Measurements from ENCODE around the gene NTM.

NTM gene

GRCh38 chr11:132103021-132103420 is 732.6 kb downstream of the NTM start:
- no peak for DNase-seq (ENCODE audit: low read depth in 1 of 2, low spot score in 1 of 2)
- Histone ChIP-seq H3K4me3 (replicated peaks; ENCODE audit: insufficient read depth, low read length) (no peak overlapping the region), H3K27ac (replicated peaks) (no peak overlapping the region), H3K27me3 (ENCODE audit: insufficient read depth, poor library complexity, severe bottlenecking) (no peaks in the 10 kb centered on the region)
- TF ChIP-seq SPI1 (IDR thresholded peaks at IDR 0.05; ENCODE audit: borderline replicate concordance, low read depth) (no peak), POLR2AphosphoS5 (IDR thresholded peaks at IDR 0.05; ENCODE audit: low read depth) (no peak), GABPA (IDR thresholded peaks at IDR 0.05; ENCODE audit: low read depth) (no peak), CTCF (IDR thresholded peaks at IDR 0.05; ENCODE audit: insufficient read depth, low read length) (no peak), REST (IDR thresholded peaks at IDR 0.05; ENCODE audit: insufficient replicate concordance, low read depth) (no peak)

GRCh38 chr11:132106096-132106982 is 735.9 kb downstream of the NTM start:
- H3K27ac ChIP-seq (replicated peaks): no peak overlapping the region
- TF ChIP-seq CTCF (IDR thresholded peaks at IDR 0.05; ENCODE audit: insufficient read depth, low read length): no peak
- TF ChIP-seq POLR2AphosphoS5 (IDR thresholded peaks at IDR 0.05; ENCODE audit: low read depth): no peak
- TF ChIP-seq GABPA (IDR thresholded peaks at IDR 0.05; ENCODE audit: low read depth): no peak
- TF ChIP-seq SPI1 (IDR thresholded peaks at IDR 0.05; ENCODE audit: borderline replicate concordance, low read depth): no peak
- no peak for TF ChIP-seq REST (IDR thresholded peaks at IDR 0.05; ENCODE audit: insufficient replicate concordance, low read depth)
- DNase-seq (ENCODE audit: low read depth in 1 of 2, low spot score in 1 of 2): no peak

GRCh38 chr11:132111316-132111715 is 740.9 kb downstream of the NTM start:
- TF ChIP-seq SPI1 (IDR thresholded peaks at IDR 0.05; ENCODE audit: borderline replicate concordance, low read depth): no peak
- TF ChIP-seq POLR2AphosphoS5 (IDR thresholded peaks at IDR 0.05; ENCODE audit: low read depth): no peak
- no peak for TF ChIP-seq CTCF (IDR thresholded peaks at IDR 0.05; ENCODE audit: insufficient read depth, low read length)
- TF ChIP-seq REST (IDR thresholded peaks at IDR 0.05; ENCODE audit: insufficient replicate concordance, low read depth): no peak
- no peak for TF ChIP-seq GABPA (IDR thresholded peaks at IDR 0.05; ENCODE audit: low read depth)
- H3K27me3 ChIP-seq (ENCODE audit: insufficient read depth, poor library complexity, severe bottlenecking): no peaks in the 10 kb centered on the region
- no peak overlapping the region for H3K27ac ChIP-seq (replicated peaks)
- DNase-seq (ENCODE audit: low read depth in 1 of 2, low spot score in 1 of 2): no peak
- no peak overlapping the region for H3K4me3 ChIP-seq (replicated peaks; ENCODE audit: insufficient read depth, low read length)

More at GRCh38 chr11:132106096-132106982, 735.9 kb downstream of the NTM start:
- H3K4me3 ChIP-seq (replicated peaks; ENCODE audit: insufficient read depth, low read length): no peak overlapping the region
- H3K27me3 ChIP-seq (ENCODE audit: insufficient read depth, poor library complexity, severe bottlenecking): no peaks in the 10 kb centered on the region
